Lower leg skin (tissue), 3 donors: Measurements from ENCODE around the gene IVD.

ENCODE experiments used
- CTCF ChIP-seq, 3 donors: fragments of 450-650 bp; IDR thresholded peaks; one replicate each; pipeline ENCODE4 v1.5.1; 2016; ENCODE audit warnings: antibody characterized with exemption in 3 of 3, mild to moderate bottlenecking in 3 of 3, moderate library complexity in 2 of 3
- POLR2A ChIP-seq, 2 donors: fragments of 450-650 bp; IDR thresholded peaks; one replicate each; pipeline ENCODE4 v1.6.1; 2016 to 2017; ENCODE audit warnings: antibody characterized with exemption in 2 of 2, mild to moderate bottlenecking in 1 of 2, moderate library complexity in 1 of 2

DNA sequence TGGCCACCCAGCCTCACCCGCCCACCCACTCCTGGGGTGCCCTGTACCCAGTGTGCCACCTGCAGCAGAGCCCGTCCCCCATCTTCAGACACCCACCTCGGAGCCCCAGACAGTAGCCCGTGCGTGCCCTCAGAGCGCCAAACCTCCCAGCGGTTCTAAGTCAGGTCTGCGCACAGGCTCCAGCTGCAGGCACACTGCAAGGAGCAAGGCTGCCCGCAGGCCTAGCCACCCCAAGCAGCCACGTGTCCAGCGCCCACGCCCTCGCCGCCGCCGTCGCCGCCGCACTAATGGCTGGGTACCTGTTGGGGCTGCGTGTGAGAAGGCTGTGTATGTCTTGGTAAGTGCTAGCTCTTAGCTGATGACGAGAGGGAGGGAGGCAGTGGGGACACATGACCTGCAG, 56.4 kb downstream of the IVD start:
- TF ChIP-seq CTCF (IDR thresholded peaks at IDR 0.05) (no peak), POLR2A (IDR thresholded peaks at IDR 0.05) (no peak)
